HepG2 (cell line): ENCODE data around the gene INO80B. TPM values are rescaled to one million over a fixed set of nuclear protein-coding genes. Genes with fewer than 3 reads are reported as not detected.

Source experiments
- AKAP8 ChIP-seq: sonication (generic); formaldehyde crosslinking; IDR thresholded peaks from 2 replicates; pipeline ENCODE4 v1.5.1; 2020; ENCODE audit warnings: mild to moderate bottlenecking, missing genetic modification reagents
- ARNT2 ChIP-seq: sonication (generic); formaldehyde crosslinking; IDR thresholded peaks from 2 replicates; pipeline ENCODE4 v1.8.0; 2022; ENCODE audit warnings: mild to moderate bottlenecking, low read depth, missing genetic modification reagents, moderate library complexity
- GABPB1 ChIP-seq: IDR thresholded peaks from 2 replicates; pipeline ENCODE4 v1.6.1; 2016; ENCODE audit warnings: mild to moderate bottlenecking, missing genetic modification reagents, moderate library complexity, missing compliant biosample characterization
- KLF6 ChIP-seq: IDR thresholded peaks from 2 replicates; pipeline ENCODE4 v1.8.0; 2016; ENCODE audit warnings: missing biosample characterization, missing genetic modification reagents
- NCOA2 ChIP-seq: sonication (generic); formaldehyde crosslinking; IDR thresholded peaks from 2 replicates; pipeline ENCODE4 v1.8.0; 2022; ENCODE audit warnings: inconsistent platforms
- SRY ChIP-seq: sonication (generic); formaldehyde crosslinking; IDR thresholded peaks from 2 replicates; pipeline ENCODE4 v1.8.0; 2022; ENCODE audit warnings: mild to moderate bottlenecking, missing genetic modification reagents
- U2AF2 ChIP-seq: fragments of 200-400 bp; formaldehyde crosslinking; IDR thresholded peaks from 2 replicates; pipeline ENCODE4 v1.6.1; 2017; ENCODE audit warnings: low read depth, mild to moderate bottlenecking, low read length
- ZNF10 ChIP-seq: sonication (generic); formaldehyde crosslinking; IDR thresholded peaks from 2 replicates; pipeline ENCODE4 v1.4.0; 2020; ENCODE audit warnings: mild to moderate bottlenecking, low read depth, missing genetic modification reagents, borderline replicate concordance
- ZNF260 ChIP-seq: sonication (generic); formaldehyde crosslinking; IDR thresholded peaks from 2 replicates; pipeline ENCODE4 v1.4.0; 2020; ENCODE audit warnings: missing genetic modification reagents, low read depth, mild to moderate bottlenecking, borderline replicate concordance
- ZNF432 ChIP-seq: sonication (generic); formaldehyde crosslinking; IDR thresholded peaks from 2 replicates; pipeline ENCODE4 v1.5.0; 2020; ENCODE audit warnings: missing genetic modification reagents, mild to moderate bottlenecking, borderline replicate concordance
- ZNF451 ChIP-seq: sonication (generic); formaldehyde crosslinking; IDR thresholded peaks from 2 replicates; pipeline ENCODE4 v1.5.0; 2020; ENCODE audit warnings: mild to moderate bottlenecking, missing genetic modification reagents
- ZNF569 ChIP-seq: sonication (generic); formaldehyde crosslinking; IDR thresholded peaks from 2 replicates; pipeline ENCODE4 v1.5.0; 2020; ENCODE audit warnings: mild to moderate bottlenecking, missing genetic modification reagents, moderate library complexity, borderline replicate concordance
- ZNF598 ChIP-seq: sonication (generic); formaldehyde crosslinking; IDR thresholded peaks from 2 replicates; pipeline ENCODE4 v1.5.1; 2020; ENCODE audit warnings: mild to moderate bottlenecking, missing genetic modification reagents, borderline replicate concordance
- ZNF766 ChIP-seq: sonication (generic); formaldehyde crosslinking; IDR thresholded peaks from 2 replicates; pipeline ENCODE4 v1.5.0; 2020; ENCODE audit warnings: missing genetic modification reagents, borderline replicate concordance
- polyA plus RNA-seq, 8 experiments: library from polyadenylated mRNA; depleted of rRNA in 3 of 8; stranded (reverse) in 7 of 8; unstranded in 1 of 8; fragments of >200 nt; fragmentation: Illumina TruSeq in 4 of 8; extraction: Trizol in 4 of 8; gene quantifications; 2 replicates each; pipeline versions ENCODE4 v1.2.1 to v1.2.3, GENCODE V29; 2011 to 2016; ENCODE audit warnings: low read depth in 4 of 8, missing spikeins in 1 of 8, mixed read lengths in 1 of 8; ENCODE audit not compliant: insufficient read depth in 1 of 8
- total RNA-seq, 5 experiments: library from RNA; depleted of rRNA; stranded (reverse); fragments of >200 nt; fragmentation: Illumina TruSeq; extraction: Trizol; gene quantifications; 2 replicates each; pipeline ENCODE4 v1.2.3, GENCODE V29; 2016; ENCODE audit warnings: low read depth in 1 of 5
- TF ChIP-seq, protein P1 (sequence below): sonication (generic); formaldehyde crosslinking; IDR thresholded peaks from 2 replicates; pipeline ENCODE4 v1.4.0; 2020; ENCODE audit warnings: missing genetic modification reagents
- TF ChIP-seq, protein P2 (sequence below): sonication (generic); formaldehyde crosslinking; IDR thresholded peaks from 2 replicates; pipeline ENCODE4 v1.4.0; 2020; ENCODE audit warnings: missing genetic modification reagents
- TF ChIP-seq, protein P3 (sequence below): sonication (generic); formaldehyde crosslinking; IDR thresholded peaks from 2 replicates; pipeline ENCODE4 v1.5.0; 2020; ENCODE audit warnings: mild to moderate bottlenecking, missing genetic modification reagents
- TF ChIP-seq, protein P4 (sequence below): IDR thresholded peaks from 2 replicates; pipeline ENCODE4 v1.6.1; 2018; ENCODE audit warnings: missing genetic modification reagents
- TF ChIP-seq, protein P5 (sequence below): sonication (generic); IDR thresholded peaks from 2 replicates; pipeline ENCODE4 v1.6.1; 2016; ENCODE audit warnings: low read depth, borderline replicate concordance

INO80B gene
- total and polyA plus RNA-seq, 2 of the 13 experiments (the other 11 are each of a cell fraction or from before 2014, with no cell fraction given), result 6.2 to 14.5 TPM

DNA sequence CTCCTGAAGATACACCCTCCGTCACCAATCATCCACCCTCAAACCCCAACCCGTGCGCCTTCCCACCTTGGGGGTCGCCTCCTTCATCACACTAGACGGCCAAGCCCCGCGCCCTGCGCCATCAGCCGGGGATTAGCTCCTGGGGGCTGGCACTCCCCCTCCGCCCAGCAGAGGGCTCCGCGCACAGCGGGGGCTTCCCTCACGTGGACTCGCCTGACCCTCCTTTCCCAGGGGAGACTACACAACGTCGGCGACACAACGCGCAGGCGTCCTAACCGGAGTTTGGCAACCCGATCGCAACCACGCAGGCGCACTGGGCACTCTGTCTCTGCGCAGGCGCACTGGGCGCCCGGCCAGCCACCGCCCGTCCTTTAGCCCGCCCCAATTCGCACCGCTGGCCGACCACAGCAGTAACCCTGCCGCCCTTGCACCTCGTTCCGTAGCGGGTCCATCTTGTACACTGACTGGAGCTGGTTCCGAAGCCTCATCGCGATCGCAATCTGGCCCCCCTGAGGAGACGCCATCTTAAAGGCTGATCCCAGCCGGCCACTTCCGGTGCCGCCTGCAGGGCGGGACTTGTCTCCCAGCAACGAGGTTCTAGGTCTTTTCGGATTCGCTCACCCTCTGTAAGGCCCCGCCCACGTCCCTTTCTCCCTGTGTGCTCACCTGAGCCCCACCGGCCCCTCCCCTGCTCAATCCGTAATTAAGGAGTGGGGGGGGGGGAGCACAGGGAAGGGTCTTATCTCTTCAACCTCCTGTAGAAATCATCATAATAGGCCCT lies 52.4 kb downstream of the INO80B start, which contains the start of gene PCGF1 (continued):
- TF ChIP-seq, protein P1, sequence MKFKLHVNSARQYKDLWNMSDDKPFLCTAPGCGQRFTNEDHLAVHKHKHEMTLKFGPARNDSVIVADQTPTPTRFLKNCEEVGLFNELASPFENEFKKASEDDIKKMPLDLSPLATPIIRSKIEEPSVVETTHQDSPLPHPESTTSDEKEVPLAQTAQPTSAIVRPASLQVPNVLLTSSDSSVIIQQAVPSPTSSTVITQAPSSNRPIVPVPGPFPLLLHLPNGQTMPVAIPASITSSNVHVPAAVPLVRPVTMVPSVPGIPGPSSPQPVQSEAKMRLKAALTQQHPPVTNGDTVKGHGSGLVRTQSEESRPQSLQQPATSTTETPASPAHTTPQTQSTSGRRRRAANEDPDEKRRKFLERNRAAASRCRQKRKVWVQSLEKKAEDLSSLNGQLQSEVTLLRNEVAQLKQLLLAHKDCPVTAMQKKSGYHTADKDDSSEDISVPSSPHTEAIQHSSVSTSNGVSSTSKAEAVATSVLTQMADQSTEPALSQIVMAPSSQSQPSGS (CRISPR knock-in tag), result peak; percentile 79
- TF ChIP-seq GABPB1 (CRISPR knock-in tag), result peak; percentile 96
- TF ChIP-seq ZNF598 (CRISPR knock-in tag), result no peak
- TF ChIP-seq, protein P2, sequence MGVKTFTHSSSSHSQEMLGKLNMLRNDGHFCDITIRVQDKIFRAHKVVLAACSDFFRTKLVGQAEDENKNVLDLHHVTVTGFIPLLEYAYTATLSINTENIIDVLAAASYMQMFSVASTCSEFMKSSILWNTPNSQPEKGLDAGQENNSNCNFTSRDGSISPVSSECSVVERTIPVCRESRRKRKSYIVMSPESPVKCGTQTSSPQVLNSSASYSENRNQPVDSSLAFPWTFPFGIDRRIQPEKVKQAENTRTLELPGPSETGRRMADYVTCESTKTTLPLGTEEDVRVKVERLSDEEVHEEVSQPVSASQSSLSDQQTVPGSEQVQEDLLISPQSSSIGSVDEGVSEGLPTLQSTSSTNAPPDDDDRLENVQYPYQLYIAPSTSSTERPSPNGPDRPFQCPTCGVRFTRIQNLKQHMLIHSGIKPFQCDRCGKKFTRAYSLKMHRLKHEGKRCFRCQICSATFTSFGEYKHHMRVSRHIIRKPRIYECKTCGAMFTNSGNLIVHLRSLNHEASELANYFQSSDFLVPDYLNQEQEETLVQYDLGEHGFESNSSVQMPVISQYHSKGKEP (CRISPR knock-in tag), result 0 out of 2 replicates have a peak, but pooled peaks have one; percentile 60
- TF ChIP-seq ZNF432, result no peak
- TF ChIP-seq ZNF260 (CRISPR knock-in tag), result no peak; the same call in 1 of the 2 replicates
- TF ChIP-seq ARNT2, result peak; percentile 84
- TF ChIP-seq SRY, result peak; percentile 50; the same call in 1 of the 2 replicates
- TF ChIP-seq AKAP8 (CRISPR knock-in tag), result peak; percentile 96
- no peak for TF ChIP-seq U2AF2
- TF ChIP-seq, protein P3, sequence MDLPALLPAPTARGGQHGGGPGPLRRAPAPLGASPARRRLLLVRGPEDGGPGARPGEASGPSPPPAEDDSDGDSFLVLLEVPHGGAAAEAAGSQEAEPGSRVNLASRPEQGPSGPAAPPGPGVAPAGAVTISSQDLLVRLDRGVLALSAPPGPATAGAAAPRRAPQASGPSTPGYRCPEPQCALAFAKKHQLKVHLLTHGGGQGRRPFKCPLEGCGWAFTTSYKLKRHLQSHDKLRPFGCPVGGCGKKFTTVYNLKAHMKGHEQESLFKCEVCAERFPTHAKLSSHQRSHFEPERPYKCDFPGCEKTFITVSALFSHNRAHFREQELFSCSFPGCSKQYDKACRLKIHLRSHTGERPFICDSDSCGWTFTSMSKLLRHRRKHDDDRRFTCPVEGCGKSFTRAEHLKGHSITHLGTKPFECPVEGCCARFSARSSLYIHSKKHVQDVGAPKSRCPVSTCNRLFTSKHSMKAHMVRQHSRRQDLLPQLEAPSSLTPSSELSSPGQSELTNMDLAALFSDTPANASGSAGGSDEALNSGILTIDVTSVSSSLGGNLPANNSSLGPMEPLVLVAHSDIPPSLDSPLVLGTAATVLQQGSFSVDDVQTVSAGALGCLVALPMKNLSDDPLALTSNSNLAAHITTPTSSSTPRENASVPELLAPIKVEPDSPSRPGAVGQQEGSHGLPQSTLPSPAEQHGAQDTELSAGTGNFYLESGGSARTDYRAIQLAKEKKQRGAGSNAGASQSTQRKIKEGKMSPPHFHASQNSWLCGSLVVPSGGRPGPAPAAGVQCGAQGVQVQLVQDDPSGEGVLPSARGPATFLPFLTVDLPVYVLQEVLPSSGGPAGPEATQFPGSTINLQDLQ (CRISPR knock-in tag), result no peak
- TF ChIP-seq ZNF766 (CRISPR knock-in tag), result peak; percentile 95; the same call in 1 of the 2 replicates
- peak; percentile 86; the same call in 1 of the 2 replicates for TF ChIP-seq ZNF569 (CRISPR knock-in tag)
- TF ChIP-seq NCOA2, result peak; percentile 66
- peak; percentile 50 for TF ChIP-seq KLF6 (CRISPR knock-in tag)
- TF ChIP-seq, protein P4, sequence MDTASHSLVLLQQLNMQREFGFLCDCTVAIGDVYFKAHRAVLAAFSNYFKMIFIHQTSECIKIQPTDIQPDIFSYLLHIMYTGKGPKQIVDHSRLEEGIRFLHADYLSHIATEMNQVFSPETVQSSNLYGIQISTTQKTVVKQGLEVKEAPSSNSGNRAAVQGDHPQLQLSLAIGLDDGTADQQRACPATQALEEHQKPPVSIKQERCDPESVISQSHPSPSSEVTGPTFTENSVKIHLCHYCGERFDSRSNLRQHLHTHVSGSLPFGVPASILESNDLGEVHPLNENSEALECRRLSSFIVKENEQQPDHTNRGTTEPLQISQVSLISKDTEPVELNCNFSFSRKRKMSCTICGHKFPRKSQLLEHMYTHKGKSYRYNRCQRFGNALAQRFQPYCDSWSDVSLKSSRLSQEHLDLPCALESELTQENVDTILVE, result peak; percentile 78; the same call in 1 of the 2 replicates
- TF ChIP-seq ZNF10 (CRISPR knock-in tag), result no peak
- TF ChIP-seq, protein P5, sequence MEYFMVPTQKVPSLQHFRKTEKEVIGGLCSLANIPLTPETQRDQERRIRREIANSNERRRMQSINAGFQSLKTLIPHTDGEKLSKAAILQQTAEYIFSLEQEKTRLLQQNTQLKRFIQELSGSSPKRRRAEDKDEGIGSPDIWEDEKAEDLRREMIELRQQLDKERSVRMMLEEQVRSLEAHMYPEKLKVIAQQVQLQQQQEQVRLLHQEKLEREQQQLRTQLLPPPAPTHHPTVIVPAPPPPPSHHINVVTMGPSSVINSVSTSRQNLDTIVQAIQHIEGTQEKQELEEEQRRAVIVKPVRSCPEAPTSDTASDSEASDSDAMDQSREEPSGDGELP, result peak; percentile 61; the same call in 1 of the 2 replicates
- peak; percentile 98 for TF ChIP-seq ZNF451 (CRISPR knock-in tag)
